Ovary (tissue), 9 donors: ENCODE results near the gene PI4K2A. TPM values are rescaled to one million over a fixed set of nuclear protein-coding genes. Genes with fewer than 3 reads are reported as not detected.
A peak's percentile ranks its signal among the peaks of the same experiment; 100 is the strongest.

Experiments
- DNase-seq, 5 donors: peaks; one replicate each; pipeline ENCODE4 v3.0.0-alpha.2; 2019 to 2020
- H3K27ac ChIP-seq, 2 donors: fragments of 200-600 bp; one replicate each; pipeline versions ENCODE4 v1.5.1 to v1.8.0; 2019 to 2022
- H3K27me3 ChIP-seq: fragments of 200-600 bp; one replicate; pipeline ENCODE4 v1.8.0; 2022
- H3K36me3 ChIP-seq: fragments of 200-600 bp; sonication (generic); one replicate; pipeline ENCODE4 v1.5.1; 2019
- H3K4me1 ChIP-seq: one replicate; pipeline ENCODE4 v1.8.1; 2013; ENCODE audit warnings: mild to moderate bottlenecking, moderate library complexity; ENCODE audit not compliant: insufficient read depth
- H3K4me3 ChIP-seq: fragments of 200-600 bp; sonication (generic); one replicate; pipeline ENCODE4 v1.5.1; 2017
- H3K9me3 ChIP-seq, 2 donors: fragments of 200-600 bp in 1 of 2; sonication (generic) in 1 of 2; one replicate each; pipeline versions ENCODE4 v1.5.1 to v1.8.1; 2013 to 2019; ENCODE audit warnings: mild to moderate bottlenecking in 1 of 2, moderate library complexity in 1 of 2
- CTCF ChIP-seq, 3 donors: fragments of 450-650 bp in 2 of 3; fragments of 200-600 bp in 1 of 3; IDR thresholded peaks; one replicate each; pipeline versions ENCODE4 v1.5.1 to v1.8.0; 2016 to 2022; ENCODE audit warnings: antibody characterized with exemption in 3 of 3, mild to moderate bottlenecking in 1 of 3
- EP300 ChIP-seq: sonication (generic); formaldehyde crosslinking; IDR thresholded peaks from one replicate; pipeline ENCODE4 v1.6.1; 2017; ENCODE audit warnings: antibody characterized with exemption
- POLR2A ChIP-seq: fragments of 450-650 bp; IDR thresholded peaks from one replicate; pipeline ENCODE4 v1.6.1; 2017; ENCODE audit warnings: antibody characterized with exemption, mild to moderate bottlenecking, moderate library complexity
- WGBS, 3 donors: extraction: QIAGEN DNeasy Blood & Tissue Kit in 1 of 3; methylation state at CpG; one replicate each; pipeline versions ENCODE4 v1.1.5 to v1.1.7; 2013 to 2017; 5-methylcytosine and 5-hydroxymethylcytosine counted together
- intact Hi-C, 4 donors: fragments of 100-400 bp; cut with DNase I; formaldehyde crosslinking; loops; one replicate each; pipeline versions ENCODE4 v1.11.0 to v1.15.1; 2022 to 2023
- polyA plus RNA-seq, 2 donors: library from polyadenylated mRNA; stranded (reverse); fragments of 200-250 nt in 1 of 2; fragments of 350-450 nt in 1 of 2; fragmentation: Illumina TruSeq in 1 of 2; extraction: RNeasy Lipid Tissue Mini Kit (QIAGEN cat#74804) in 1 of 2; gene quantifications; one replicate each; pipeline ENCODE4 v1.2.3, GENCODE V29; 2013 to 2014
- total RNA-seq, 7 donors: library from RNA; depleted of rRNA in 2 of 7; stranded (reverse); fragments of >200 nt in 2 of 7; fragmentation: NEBNext Ultra II Directional in 3 of 7; extraction: Animal tissue kit (Norgen Biotek cat#: 25700) in 3 of 7; gene quantifications; one replicate each; pipeline versions ENCODE4 v1.1.0 to v1.2.4, GENCODE V29; 2016 to 2023
- donor health status: DM: no; HTN: no; CAD: no; lungs with moderate emphysema.
- donor health status: DM: no; HTN: no; CAD: no.
- donor health status: Bipolar disorder and iron deficiency.
- donor health status: DM: yes; HTN: yes; CAD: no.
- donor health status: DM: no; HTN: no; CAD: no.
- donor health status: DM: yes; HTN: yes; CAD: no.

Gene PI4K2A
- total and polyA plus RNA-seq, 9 donors: 10.8 to 23.8 (median 12.6) TPM

- peaks cover 18% of the 10 kb centered on the region for H3K4me1 ChIP-seq
- H3K36me3 ChIP-seq: no peaks in the 10 kb centered on the region
- H3K27ac ChIP-seq: peak overlapping the region in 1 of 2 donors; percentile 92
- TF ChIP-seq CTCF (IDR thresholded peaks at IDR 0.05) (peak in 1 of 3 donors; percentile 25), POLR2A (no peak), EP300 (no peak)
- H3K4me3 ChIP-seq: peak overlapping the region; percentile 86
- intact Hi-C loops: loop anchor here in 1 of 4 donors (5.0 kb wide), 1 partner anchor 37 kb away; no protein-coding TSS in a partner anchor
- no peaks in the 10 kb centered on the region for H3K9me3 ChIP-seq
- H3K27me3 ChIP-seq: no peaks in the 10 kb centered on the region
- peak in 3 of 5 donors; percentile 42 to 61 (median 52) for DNase-seq
- 55 to 76% (median 71%) methylated on average over 2 of the region's 2 CpGs for WGBS, 3 donors
Measured at GRCh38 chr10:97685395-97685958, 45.0 kb downstream of the PI4K2A start.

- Histone ChIP-seq H3K9me3 (no peaks in the 10 kb centered on the region), H3K36me3 (no peaks in the 10 kb centered on the region), H3K4me1 (peaks cover 18% of the 10 kb centered on the region), H3K27me3 (no peaks in the 10 kb centered on the region), H3K27ac (peak overlapping the region; percentile 54 to 92), H3K4me3 (peak overlapping the region; percentile 86)
- TF ChIP-seq EP300 (no peak), POLR2A (no peak), CTCF (IDR thresholded peaks at IDR 0.05) (no peak)
- WGBS, 3 donors: 8 to 12% (median 11%) methylated on average over 14 of the region's 14 CpGs
- intact Hi-C loops: loop anchor here in 1 of 4 donors (5.0 kb wide), 1 partner anchor 36 kb away; no protein-coding TSS in a partner anchor
- DNase-seq: no peak
Measured at GRCh38 chr10:97686301-97686961, 46.0 kb downstream of the PI4K2A start.

GRCh38 chr10:97686962-97687784 lies 46.7 kb downstream of the PI4K2A start, which contains the start of gene AVPI1:
Gene AVPI1, minus strand, starts transcription at chr10:97687241. Its CDS starts 7,336 bp downstream, at chr10:97679905.
- H3K36me3 ChIP-seq: no peaks in the 10 kb centered on the region
- H3K4me3 ChIP-seq: peak within 1 kb of the TSS; percentile 86
- H3K4me1 ChIP-seq: peaks cover 18% of the 10 kb centered on the region
- peak; percentile 96 for TF ChIP-seq POLR2A
- TF ChIP-seq CTCF (IDR thresholded peaks at IDR 0.05): peak in 1 of 3 donors; percentile 11
- peak; percentile 92 for TF ChIP-seq EP300
- intact Hi-C loops: loop anchor here in 1 of 4 donors (5.0 kb wide), 1 partner anchor 35 kb away; no protein-coding TSS in a partner anchor
- H3K9me3 ChIP-seq: no peaks in the 10 kb centered on the region
- no peaks in the 10 kb centered on the region for H3K27me3 ChIP-seq
- peak; percentile 98 to 99 (median 98) for DNase-seq
- peak within 1 kb of the TSS; percentile 88 to 92 for H3K27ac ChIP-seq
- WGBS, 3 donors: 0 to 1% (median 1%) methylated on average over 63 to 78 of the region's 78 CpGs
